Measurements from ENCODE around the gene SART3. TPM values are rescaled to one million over a fixed set of nuclear protein-coding genes. Genes with fewer than 3 reads are reported as not detected.

Gene SART3
- total RNA-seq, 2 experiments from 2014 or later: 78.7 to 80.9 TPM

DNA sequence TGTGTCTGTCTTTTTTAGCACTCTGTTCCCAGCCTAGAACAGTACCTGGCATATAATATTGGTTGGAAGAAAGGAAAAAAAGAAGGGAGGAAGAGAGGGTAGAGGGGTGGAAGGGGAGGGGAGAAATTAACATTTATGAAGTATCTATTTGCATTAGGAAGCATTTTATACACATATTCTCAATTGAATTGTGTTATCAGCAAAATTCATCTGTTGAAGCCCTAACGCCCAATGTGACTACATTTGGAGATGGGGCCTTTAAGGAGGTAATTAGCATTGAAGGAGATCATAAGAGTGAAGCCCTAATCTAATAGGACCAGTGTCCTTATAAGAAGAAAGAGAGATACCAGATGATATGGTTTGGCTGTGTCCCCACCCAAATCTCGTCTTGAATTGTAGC lies 76.1 kb downstream of the SART3 start:
- DNase-seq: no peak

DNA sequence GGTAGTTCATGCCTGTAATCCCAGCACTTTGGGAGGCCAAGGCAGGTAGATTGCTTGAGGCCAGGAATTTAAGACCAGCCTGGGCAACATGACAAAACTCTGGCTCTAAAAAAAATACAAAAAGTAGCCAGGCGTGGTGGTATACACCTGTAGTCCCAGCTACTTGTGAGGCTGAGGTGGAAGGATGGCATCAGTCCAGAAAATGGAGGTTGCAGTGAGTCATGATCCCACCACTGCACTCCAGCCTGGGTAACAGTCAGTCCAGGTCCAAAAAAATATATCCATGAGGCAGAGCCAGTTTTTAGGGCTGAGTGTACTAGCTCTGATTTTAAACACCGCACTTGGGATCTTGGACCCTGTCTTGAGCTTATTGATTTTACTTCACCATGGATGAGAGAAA lies 76.5 kb downstream of the SART3 start:
- Mint-ChIP-seq H3K36me3 (no peaks in the 10 kb centered on the region), H3K4me1 (no peaks in the 10 kb centered on the region), H3K27ac (no peak overlapping the region)

More for the DNA sequence above, 76.1 kb downstream of the SART3 start:
- Mint-ChIP-seq H3K9me3 (peaks cover 5% of the 10 kb centered on the region), H3K27me3 (peaks cover 49% of the 10 kb centered on the region), H3K36me3 (no peaks in the 10 kb centered on the region), H3K4me3 (no peak overlapping the region), H3K4me1 (no peaks in the 10 kb centered on the region), H3K27ac (no peak overlapping the region)

DNA sequence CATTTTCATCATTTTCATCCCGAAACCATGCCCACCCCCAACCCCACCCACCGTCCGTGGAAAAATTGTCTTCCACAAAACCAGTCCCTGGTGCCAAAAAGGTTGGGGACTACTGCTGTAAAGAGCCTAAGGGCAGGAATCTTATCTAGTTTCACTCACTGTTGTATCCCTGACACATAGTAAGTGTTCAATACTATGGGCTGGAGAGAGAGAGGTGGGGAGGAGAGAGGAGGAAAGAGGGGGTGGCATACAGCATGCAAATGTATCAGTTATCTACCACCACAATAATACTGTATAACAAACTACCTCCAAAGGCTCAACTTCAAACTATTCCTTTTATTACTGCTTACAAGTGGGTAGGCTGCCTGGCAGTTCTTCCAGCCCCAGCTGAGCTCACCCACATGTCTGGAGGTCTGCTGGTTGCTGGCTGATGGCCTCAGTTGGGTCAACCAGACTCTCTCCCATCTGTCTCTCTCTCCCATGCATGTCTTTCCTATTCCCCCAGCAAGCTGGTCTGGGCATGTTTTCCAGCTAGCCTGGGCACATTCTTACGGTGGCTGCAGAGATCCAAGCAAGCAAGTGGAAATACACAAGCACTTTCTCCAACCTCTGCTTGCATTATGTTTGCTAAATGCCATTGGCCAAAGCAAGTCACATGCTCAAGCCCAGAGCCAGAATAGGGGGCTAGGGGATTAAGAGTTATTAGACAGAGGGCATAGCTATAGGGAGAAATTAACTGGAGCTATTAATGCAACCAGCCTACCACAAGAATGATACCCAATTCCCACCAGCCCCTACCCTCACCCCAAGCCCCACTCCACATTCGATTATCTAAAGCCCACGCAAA lies 77.5 kb downstream of the SART3 start:
- Mint-ChIP-seq H3K27ac (no peak overlapping the region), H3K27me3 (peaks cover 54% of the 10 kb centered on the region), H3K4me1 (no peaks in the 10 kb centered on the region)

More for the DNA sequence above, 76.5 kb downstream of the SART3 start:
- H3K27me3 Mint-ChIP-seq: peaks cover 53% of the 10 kb centered on the region
- peaks cover 5% of the 10 kb centered on the region for H3K9me3 Mint-ChIP-seq
- no peak for DNase-seq
- no peak overlapping the region for H3K4me3 Mint-ChIP-seq

GRCh38 chr12:108482717-108483212 lies 78.2 kb downstream of the SART3 start:
- H3K4me1 Mint-ChIP-seq: no peaks in the 10 kb centered on the region
- no peak overlapping the region for H3K4me3 Mint-ChIP-seq
- peaks cover 50% of the 10 kb centered on the region for H3K27me3 Mint-ChIP-seq
- H3K27ac Mint-ChIP-seq: no peak overlapping the region
- peaks cover 5% of the 10 kb centered on the region for H3K9me3 Mint-ChIP-seq
- DNase-seq: no peak
- no peaks in the 10 kb centered on the region for H3K36me3 Mint-ChIP-seq

More for the DNA sequence above, 77.5 kb downstream of the SART3 start:
- Mint-ChIP-seq H3K9me3 (peaks cover 5% of the 10 kb centered on the region), H3K4me3 (no peak overlapping the region), H3K36me3 (no peaks in the 10 kb centered on the region)
- DNase-seq: no peak

- no peak overlapping the region for H3K27ac Mint-ChIP-seq
- no peak for DNase-seq
These were observed 81.5 kb downstream of the SART3 start for GRCh38 chr12:108479364-108480070.

DNA sequence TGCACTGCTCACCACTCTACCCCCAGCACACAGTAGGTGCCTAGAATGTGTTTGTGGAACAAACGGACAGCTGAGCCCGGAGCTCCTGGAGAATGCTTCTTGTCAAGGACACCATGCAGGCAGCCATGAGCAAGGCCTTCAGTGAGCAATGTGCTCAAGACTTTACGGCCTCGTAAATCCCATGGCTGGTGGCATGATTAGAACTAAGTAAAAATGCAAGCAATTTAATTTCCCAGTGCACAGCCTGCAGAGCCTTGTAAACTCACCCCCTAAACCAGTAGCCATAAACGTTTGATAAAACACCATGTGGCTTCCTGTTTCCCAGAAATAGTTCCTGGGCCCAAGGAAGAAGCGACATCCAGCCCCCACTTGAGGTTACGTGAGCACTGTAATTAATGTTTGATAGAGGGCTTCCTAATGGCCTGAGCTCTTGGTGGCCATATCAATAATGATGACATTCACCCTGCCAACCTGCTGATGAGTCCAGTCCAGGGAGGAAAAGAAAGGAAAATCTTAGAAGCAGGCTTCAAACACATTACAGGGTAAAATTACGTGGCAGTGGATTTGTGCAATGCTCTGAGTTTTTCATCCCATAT lies 82.3 kb downstream of the SART3 start:
- Mint-ChIP-seq H3K4me3 (no peak overlapping the region), H3K9me3 (no peaks in the 10 kb centered on the region)

More at GRCh38 chr12:108479364-108480070, 81.5 kb downstream of the SART3 start:
- H3K36me3 Mint-ChIP-seq: no peaks in the 10 kb centered on the region
- H3K4me1 Mint-ChIP-seq: no peaks in the 10 kb centered on the region
- H3K27me3 Mint-ChIP-seq: peaks cover 39% of the 10 kb centered on the region
- no peaks in the 10 kb centered on the region for H3K9me3 Mint-ChIP-seq
- H3K4me3 Mint-ChIP-seq: no peak overlapping the region

DNA sequence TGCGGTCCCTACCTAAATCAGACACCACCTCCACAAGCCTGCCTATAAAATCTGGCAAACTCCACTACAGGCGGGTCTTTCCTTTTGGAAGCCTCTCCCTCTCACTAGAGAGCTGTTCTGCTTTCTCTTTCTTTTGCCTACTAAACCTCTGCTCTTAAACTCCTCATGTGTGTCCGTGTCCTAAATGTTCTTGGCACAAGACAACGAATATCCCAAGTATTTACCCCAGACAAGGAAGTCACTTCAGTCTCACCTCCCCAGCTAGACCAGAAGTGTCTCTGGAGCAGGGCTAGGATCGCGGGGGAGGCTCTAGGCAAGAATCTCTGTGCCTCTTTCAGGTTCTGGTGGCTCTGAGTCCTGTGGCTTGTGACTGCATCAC lies 83.1 kb downstream of the SART3 start:
- no peak for DNase-seq
- no peaks in the 10 kb centered on the region for H3K4me1 Mint-ChIP-seq
- peaks cover 33% of the 10 kb centered on the region for H3K27me3 Mint-ChIP-seq
- H3K27ac Mint-ChIP-seq: no peak overlapping the region
- H3K36me3 Mint-ChIP-seq: no peaks in the 10 kb centered on the region
- no peak overlapping the region for H3K4me3 Mint-ChIP-seq
- H3K9me3 Mint-ChIP-seq: no peaks in the 10 kb centered on the region

More for the DNA sequence above, 82.3 kb downstream of the SART3 start:
- Mint-ChIP-seq H3K4me1 (no peaks in the 10 kb centered on the region), H3K27me3 (peaks cover 39% of the 10 kb centered on the region), H3K36me3 (no peaks in the 10 kb centered on the region), H3K27ac (no peak overlapping the region)
- no peak for DNase-seq

DNA sequence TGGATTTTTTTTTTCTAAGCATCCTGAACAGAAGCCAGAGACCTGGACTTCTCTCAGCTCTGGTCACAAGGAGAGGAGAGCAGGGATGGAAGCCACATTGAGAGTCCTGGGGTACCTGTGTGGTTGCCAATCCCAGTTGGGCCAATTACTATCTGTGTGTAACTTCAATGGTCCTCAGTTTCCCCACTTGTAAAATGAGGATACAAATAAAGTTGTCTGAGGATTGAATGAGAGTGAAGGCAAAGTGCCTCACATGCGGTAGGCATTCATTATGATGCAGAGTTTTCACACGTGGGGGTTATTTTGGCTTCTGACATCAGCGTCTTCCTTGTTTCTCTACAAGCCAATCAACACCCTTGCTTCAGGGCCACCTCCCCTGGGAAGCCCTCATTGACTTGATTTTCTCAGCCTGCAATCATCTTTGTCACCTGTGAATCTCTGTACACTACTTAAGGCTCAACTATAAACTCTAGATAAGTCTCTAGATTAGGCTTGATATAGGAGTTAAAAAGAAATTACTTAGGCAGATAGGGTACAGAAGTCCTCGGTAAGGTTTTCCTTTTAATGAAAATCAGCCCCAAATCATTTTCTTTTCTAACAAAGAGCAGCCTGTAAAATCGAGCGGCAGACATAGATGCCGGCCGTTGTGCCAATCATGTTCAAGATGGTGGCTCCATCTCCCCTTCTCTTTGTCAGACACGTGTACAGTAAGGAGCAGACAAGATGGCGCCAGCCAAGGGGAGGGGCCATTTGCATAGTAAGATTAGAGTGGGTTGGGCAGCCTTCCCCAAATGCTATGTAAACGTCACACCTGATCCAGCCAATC lies 83.7 kb downstream of the SART3 start:
- Mint-ChIP-seq H3K36me3 (no peaks in the 10 kb centered on the region), H3K4me1 (no peaks in the 10 kb centered on the region), H3K27me3 (peaks cover 27% of the 10 kb centered on the region), H3K4me3 (no peak overlapping the region), H3K27ac (no peak overlapping the region), H3K9me3 (no peaks in the 10 kb centered on the region)
- no peak for DNase-seq

DNA sequence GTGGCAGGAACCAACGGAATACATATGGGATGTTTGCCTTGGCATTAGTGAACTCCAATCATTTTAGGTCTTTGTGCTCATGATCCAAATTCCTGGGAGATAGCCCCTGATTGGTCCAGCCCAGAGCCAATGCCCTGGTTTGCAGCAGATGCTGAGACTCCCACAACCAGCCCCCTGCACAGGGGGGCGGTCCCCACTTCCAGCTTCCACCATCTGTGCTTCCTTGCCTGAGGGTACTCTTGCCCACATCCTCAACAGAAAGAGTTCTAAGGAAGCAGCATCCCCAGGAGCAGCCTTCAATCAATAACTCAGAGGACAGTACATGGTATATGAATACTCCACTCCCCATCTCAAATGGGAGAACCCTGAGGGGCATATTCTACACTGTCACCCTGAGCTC lies 85.6 kb downstream of the SART3 start:
- Mint-ChIP-seq H3K4me1 (no peaks in the 10 kb centered on the region), H3K4me3 (no peak overlapping the region), H3K36me3 (no peaks in the 10 kb centered on the region), H3K9me3 (no peaks in the 10 kb centered on the region), H3K27ac (no peak overlapping the region), H3K27me3 (peaks cover 23% of the 10 kb centered on the region)
- DNase-seq: no peak

DNA sequence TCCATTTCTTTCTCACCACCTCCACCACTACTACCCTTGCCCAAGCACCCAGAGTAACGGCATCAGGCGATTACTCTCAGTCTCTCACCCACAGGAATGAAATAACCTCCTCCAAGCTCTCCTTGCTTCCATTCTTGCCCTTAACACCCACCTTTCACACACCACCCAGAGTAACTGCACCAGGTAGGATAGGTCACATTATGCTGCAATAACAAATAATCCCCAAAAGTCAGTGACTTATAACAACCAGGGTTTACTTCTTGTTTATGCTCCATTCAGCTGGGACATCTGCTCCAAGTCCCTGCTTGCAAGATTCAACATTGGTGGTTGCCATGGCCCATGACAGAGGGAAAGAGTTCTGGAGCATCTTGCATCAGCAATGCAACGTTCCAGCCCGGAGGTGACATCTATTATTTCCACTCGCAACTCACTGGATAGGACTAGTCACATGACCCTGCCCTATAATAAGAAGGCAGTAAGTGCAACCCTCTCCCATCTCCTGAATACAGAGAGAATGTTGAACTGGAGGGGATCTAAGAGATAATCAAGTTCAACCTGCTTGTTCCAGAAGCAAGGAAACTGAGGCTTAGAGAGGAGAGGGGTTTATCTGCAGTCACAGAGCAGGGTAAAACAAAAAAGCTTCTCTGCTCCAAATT lies 87.4 kb downstream of the SART3 start:
- Mint-ChIP-seq H3K27me3 (peaks cover 17% of the 10 kb centered on the region), H3K36me3 (no peaks in the 10 kb centered on the region), H3K27ac (no peak overlapping the region), H3K4me3 (no peak overlapping the region), H3K9me3 (no peaks in the 10 kb centered on the region), H3K4me1 (no peaks in the 10 kb centered on the region)
- no peak for DNase-seq

Other genes with a start within 250 kb of the SART3 start
- gene CMKLR1, start 221.9 kb downstream of the SART3 start, total RNA-seq: not detected
- 1 to 10 TPM; 4.2 to 4.3 TPM for gene FICD, start 45.9 kb downstream of the SART3 start, total RNA-seq
- 10 to 100 TPM; 69.5 TPM for gene ISCU, start 1.4 kb upstream of the SART3 start, total RNA-seq
- gene TMEM119, start 36.9 kb upstream of the SART3 start, total RNA-seq: under 1 TPM in 1 of 2 experiments, not detected in 1; 0.12 TPM
- 10 to 100 TPM; 22.2 to 23.0 TPM for gene SELPLG, start 72.7 kb upstream of the SART3 start, total RNA-seq
- gene CORO1C, start 170.3 kb upstream of the SART3 start, total RNA-seq: 10 to 100 TPM; 87.4 to 90.6 TPM